ENCODE results near the gene C12orf76. TPM values are rescaled to one million over a fixed set of nuclear protein-coding genes. Genes with fewer than 3 reads are reported as not detected.

C12orf76 gene
- total RNA-seq, 1 experiment from 2014 or later = 10.1 TPM

GRCh38 chr12:110071967-110072366, 23.6 kb upstream of the C12orf76 start:
- Histone ChIP-seq H3K4me3 (replicated peaks in 1 of 2; ENCODE audit: low read depth in 1 of 2, low read length in 2 of 2) (no peak overlapping the region), H2AFZ (ENCODE audit: low read depth, low read length, poor library complexity, severe bottlenecking) (no peak overlapping the region), H3K9me3 (ENCODE audit: control insufficient read depth in 1 of 2, insufficient read depth in 1 of 2, low read depth in 1 of 2, low read length in 2 of 2) (no peaks in the 10 kb centered on the region), H4K20me1 (ENCODE audit: insufficient read depth) (no peaks in the 10 kb centered on the region), H3K4me1 (ENCODE audit: control insufficient read depth in 1 of 2, insufficient read depth in 2 of 2, low read length in 2 of 2) (no peaks in the 10 kb centered on the region), H3K27ac (ENCODE audit: low read depth, low read length) (no peak overlapping the region), H3K4me2 (ENCODE audit: low read length) (no peak overlapping the region), H3K79me2 (ENCODE audit: insufficient read depth, low read length) (no peaks in the 10 kb centered on the region), H3K9ac (ENCODE audit: low read length) (no peak overlapping the region), H3K27me3 (ENCODE audit: insufficient read depth, low read length) (no peaks in the 10 kb centered on the region), H3K9me2 (ENCODE audit: insufficient read depth) (no peaks in the 10 kb centered on the region), H3K36me3 (ENCODE audit: control insufficient read depth in 1 of 2, insufficient read depth in 2 of 2, low read length in 2 of 2) (no peaks in the 10 kb centered on the region)
- no peak for TF ChIP-seq ZNF274 (IDR thresholded peaks at IDR 0.05; ENCODE audit: low read depth, low read length)
- TF ChIP-seq CBX3 (IDR thresholded peaks at IDR 0.05; ENCODE audit: low read depth) = no peak
- TF ChIP-seq ATF3 (IDR thresholded peaks at IDR 0.05) = no peak
- ChIA-PET CTCF (no interaction called here), POLR2A (no interaction called here), RAD21 (ENCODE audit: low non-redundant PET in 1 of 2, low total read pairs in 2 of 2, uncharacterized antibody in 2 of 2, unreplicated experiment in 2 of 2) (no interaction called here)
- DNase-seq (ENCODE audit: low read depth, low spot score) (no peak), ATAC-seq (no peak)
- no TSS peak for BruUV-seq (replicated peaks)
- intact Hi-C loops (cut with micrococcal nuclease) = no loop called here

- POLR2A ChIA-PET = no interaction called here
- intact Hi-C loops (cut with micrococcal nuclease) = no loop called here
- TF ChIP-seq ZNF274 (IDR thresholded peaks at IDR 0.05; ENCODE audit: low read depth, low read length) (no peak), ELF1 (IDR thresholded peaks at IDR 0.05; ENCODE audit: borderline replicate concordance, low read depth) (no peak), MAX (IDR thresholded peaks at IDR 0.05) (no peak), POLR2AphosphoS5 (IDR thresholded peaks at IDR 0.05; ENCODE audit: low read depth, low read length) (no peak), YY1 (IDR thresholded peaks at IDR 0.05; ENCODE audit: extremely low read depth, insufficient replicate concordance, low read depth, low read length) (no peak), SRF (IDR thresholded peaks at IDR 0.05; ENCODE audit: low read depth) (no peak), ZFX (IDR thresholded peaks at IDR 0.05) (no peak), RAD21 (IDR thresholded peaks at IDR 0.05; ENCODE audit: low read depth) (no peak), POLR2A (IDR thresholded peaks at IDR 0.05; ENCODE audit: borderline replicate concordance, extremely low read depth, insufficient read depth, insufficient read length) (no peak), JUND (IDR thresholded peaks at IDR 0.05) (no peak), EGR1 (IDR thresholded peaks at IDR 0.05; ENCODE audit: low read depth) (no peak), ATF3 (IDR thresholded peaks at IDR 0.05) (no peak), CBX3 (IDR thresholded peaks at IDR 0.05; ENCODE audit: low read depth) (no peak), CEBPB (IDR thresholded peaks at IDR 0.05; ENCODE audit: low read depth) (no peak)
- TF ChIP-seq, protein P1, sequence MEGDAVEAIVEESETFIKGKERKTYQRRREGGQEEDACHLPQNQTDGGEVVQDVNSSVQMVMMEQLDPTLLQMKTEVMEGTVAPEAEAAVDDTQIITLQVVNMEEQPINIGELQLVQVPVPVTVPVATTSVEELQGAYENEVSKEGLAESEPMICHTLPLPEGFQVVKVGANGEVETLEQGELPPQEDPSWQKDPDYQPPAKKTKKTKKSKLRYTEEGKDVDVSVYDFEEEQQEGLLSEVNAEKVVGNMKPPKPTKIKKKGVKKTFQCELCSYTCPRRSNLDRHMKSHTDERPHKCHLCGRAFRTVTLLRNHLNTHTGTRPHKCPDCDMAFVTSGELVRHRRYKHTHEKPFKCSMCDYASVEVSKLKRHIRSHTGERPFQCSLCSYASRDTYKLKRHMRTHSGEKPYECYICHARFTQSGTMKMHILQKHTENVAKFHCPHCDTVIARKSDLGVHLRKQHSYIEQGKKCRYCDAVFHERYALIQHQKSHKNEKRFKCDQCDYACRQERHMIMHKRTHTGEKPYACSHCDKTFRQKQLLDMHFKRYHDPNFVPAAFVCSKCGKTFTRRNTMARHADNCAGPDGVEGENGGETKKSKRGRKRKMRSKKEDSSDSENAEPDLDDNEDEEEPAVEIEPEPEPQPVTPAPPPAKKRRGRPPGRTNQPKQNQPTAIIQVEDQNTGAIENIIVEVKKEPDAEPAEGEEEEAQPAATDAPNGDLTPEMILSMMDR (IDR thresholded peaks at IDR 0.05 in 2 of 3, conservative IDR thresholded peaks at IDR 0.05 in 1 of 3; ENCODE audit: borderline replicate concordance in 1 of 3, insufficient read depth in 1 of 3, low read depth in 2 of 3, low read length in 2 of 3) = no peak
- TF ChIP-seq, protein P2, sequence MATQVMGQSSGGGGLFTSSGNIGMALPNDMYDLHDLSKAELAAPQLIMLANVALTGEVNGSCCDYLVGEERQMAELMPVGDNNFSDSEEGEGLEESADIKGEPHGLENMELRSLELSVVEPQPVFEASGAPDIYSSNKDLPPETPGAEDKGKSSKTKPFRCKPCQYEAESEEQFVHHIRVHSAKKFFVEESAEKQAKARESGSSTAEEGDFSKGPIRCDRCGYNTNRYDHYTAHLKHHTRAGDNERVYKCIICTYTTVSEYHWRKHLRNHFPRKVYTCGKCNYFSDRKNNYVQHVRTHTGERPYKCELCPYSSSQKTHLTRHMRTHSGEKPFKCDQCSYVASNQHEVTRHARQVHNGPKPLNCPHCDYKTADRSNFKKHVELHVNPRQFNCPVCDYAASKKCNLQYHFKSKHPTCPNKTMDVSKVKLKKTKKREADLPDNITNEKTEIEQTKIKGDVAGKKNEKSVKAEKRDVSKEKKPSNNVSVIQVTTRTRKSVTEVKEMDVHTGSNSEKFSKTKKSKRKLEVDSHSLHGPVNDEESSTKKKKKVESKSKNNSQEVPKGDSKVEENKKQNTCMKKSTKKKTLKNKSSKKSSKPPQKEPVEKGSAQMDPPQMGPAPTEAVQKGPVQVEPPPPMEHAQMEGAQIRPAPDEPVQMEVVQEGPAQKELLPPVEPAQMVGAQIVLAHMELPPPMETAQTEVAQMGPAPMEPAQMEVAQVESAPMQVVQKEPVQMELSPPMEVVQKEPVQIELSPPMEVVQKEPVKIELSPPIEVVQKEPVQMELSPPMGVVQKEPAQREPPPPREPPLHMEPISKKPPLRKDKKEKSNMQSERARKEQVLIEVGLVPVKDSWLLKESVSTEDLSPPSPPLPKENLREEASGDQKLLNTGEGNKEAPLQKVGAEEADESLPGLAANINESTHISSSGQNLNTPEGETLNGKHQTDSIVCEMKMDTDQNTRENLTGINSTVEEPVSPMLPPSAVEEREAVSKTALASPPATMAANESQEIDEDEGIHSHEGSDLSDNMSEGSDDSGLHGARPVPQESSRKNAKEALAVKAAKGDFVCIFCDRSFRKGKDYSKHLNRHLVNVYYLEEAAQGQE (IDR thresholded peaks at IDR 0.05; ENCODE audit: low read depth) = no peak
Measured at GRCh38 chr12:110071504-110071903, 23.2 kb upstream of the C12orf76 start.

More at GRCh38 chr12:110071504-110071903, 23.2 kb upstream of the C12orf76 start:
- ATAC-seq (no peak), DNase-seq (ENCODE audit: low read depth, low spot score) (no peak)
- H3K79me2 ChIP-seq (ENCODE audit: insufficient read depth, low read length) = no peaks in the 10 kb centered on the region
- RAD21 ChIA-PET (ENCODE audit: low non-redundant PET in 1 of 2, low total read pairs in 2 of 2, uncharacterized antibody in 2 of 2, unreplicated experiment in 2 of 2) = no interaction called here
- H2AFZ ChIP-seq (ENCODE audit: low read depth, low read length, poor library complexity, severe bottlenecking) = no peak overlapping the region
- H3K9me2 ChIP-seq (ENCODE audit: insufficient read depth) = no peaks in the 10 kb centered on the region
- no peaks in the 10 kb centered on the region for H3K36me3 ChIP-seq (ENCODE audit: control insufficient read depth in 1 of 2, insufficient read depth in 2 of 2, low read length in 2 of 2)
- H4K20me1 ChIP-seq (ENCODE audit: insufficient read depth) = no peaks in the 10 kb centered on the region
- no peaks in the 10 kb centered on the region for H3K4me1 ChIP-seq (ENCODE audit: control insufficient read depth in 1 of 2, insufficient read depth in 2 of 2, low read length in 2 of 2)
- no peak overlapping the region for H3K9ac ChIP-seq (ENCODE audit: low read length)
- no peak overlapping the region for H3K4me2 ChIP-seq (ENCODE audit: low read length)
- no TSS peak for BruUV-seq (replicated peaks)
- H3K27ac ChIP-seq (ENCODE audit: low read depth, low read length) = no peak overlapping the region
- no peak overlapping the region for H3K4me3 ChIP-seq (replicated peaks in 1 of 2; ENCODE audit: low read depth in 1 of 2, low read length in 2 of 2)
- H3K27me3 ChIP-seq (ENCODE audit: insufficient read depth, low read length) = no peaks in the 10 kb centered on the region
- CTCF ChIA-PET = no interaction called here
- no peaks in the 10 kb centered on the region for H3K9me3 ChIP-seq (ENCODE audit: control insufficient read depth in 1 of 2, insufficient read depth in 1 of 2, low read depth in 1 of 2, low read length in 2 of 2)
